Caco-2 (cell line): Measurements from ENCODE around the gene SERGEF. TPM values are rescaled to one million over a fixed set of nuclear protein-coding genes. Genes with fewer than 3 reads are reported as not detected.

Experiments used
- BruUV-seq: library from RNA; stranded (reverse); fragments of 400-500 nt; replicated peaks from 2 replicates; lab custom pipeline; 2021; lab: Mats Ljungman, UMichigan
- CTCF ChIA-PET: fragments of 300-600 bp; sonication (Branson Sonifier 250); formaldehyde crosslinking; loops from one replicate; lab custom pipeline; 2022; ENCODE audit warnings: antibody characterized with exemption; lab: Charles Lee
- POLR2A ChIA-PET: fragments of 300-600 bp; sonication (Branson Sonifier 250); formaldehyde crosslinking; loops from one replicate; lab custom pipeline; 2022; ENCODE audit warnings: antibody characterized with exemption; lab: Charles Lee
- DNase-seq, 2 experiments: peaks; one replicate each; pipeline versions ENCODE4 v3.0.0 to v3.0.0-alpha.2; 2020 to 2022
- H3K27me3 ChIP-seq: replicated peaks from 2 replicates; pipeline ENCODE4 v1.6.0; 2011; ENCODE audit warnings: low read length; ENCODE audit not compliant: control insufficient read depth, insufficient read depth
- H3K36me3 ChIP-seq: 2 replicates; pipeline ENCODE4 v1.5.1; 2011; ENCODE audit warnings: low read length; ENCODE audit not compliant: control insufficient read depth, insufficient read depth
- H3K4me1 ChIP-seq: fragments of 250-450 bp; sonication (Bioruptor Pico); 2 replicates; pipeline ENCODE4 v1.5.1; 2020; ENCODE audit warnings: mild to moderate bottlenecking
- H3K4me3 ChIP-seq: 2 replicates; pipeline ENCODE4 v1.5.1; 2011; ENCODE audit warnings: low read depth, mild to moderate bottlenecking, control low read depth, low read length
- H3K9me3 ChIP-seq: fragments of 250-450 bp; sonication (Bioruptor Pico); 2 replicates; pipeline ENCODE4 v1.5.1; 2020; ENCODE audit warnings: mild to moderate bottlenecking, moderate library complexity
- H3K27ac Mint-ChIP-seq: one replicate; pipeline ENCODE4 v1.8.0; 2022; ENCODE audit warnings: mixed read lengths; ENCODE audit not compliant: unreplicated experiment
- H3K27me3 Mint-ChIP-seq: one replicate; pipeline ENCODE4 v1.8.0; 2022; ENCODE audit warnings: mixed read lengths; ENCODE audit not compliant: insufficient read depth, unreplicated experiment
- H3K36me3 Mint-ChIP-seq: one replicate; pipeline ENCODE4 v1.8.0; 2022; ENCODE audit warnings: mild to moderate bottlenecking, mixed read lengths; ENCODE audit not compliant: insufficient read depth, unreplicated experiment
- H3K4me1 Mint-ChIP-seq: one replicate; pipeline ENCODE4 v1.8.0; 2022; ENCODE audit warnings: low read depth, mixed read lengths; ENCODE audit not compliant: unreplicated experiment
- H3K4me3 Mint-ChIP-seq: one replicate; pipeline ENCODE4 v1.8.0; 2022; ENCODE audit warnings: mild to moderate bottlenecking, moderate library complexity, mixed read lengths; ENCODE audit not compliant: unreplicated experiment
- H3K9me3 Mint-ChIP-seq: one replicate; pipeline ENCODE4 v1.8.0; 2022; ENCODE audit warnings: mixed read lengths; ENCODE audit not compliant: unreplicated experiment
- CTCF ChIP-seq, 2 experiments: fragments of 200-600 bp in 1 of 2; IDR thresholded peaks; 1 replicate in 1 of 2; 2 replicates in 1 of 2; pipeline versions ENCODE4 v1.5.1 to v1.8.0; 2011 to 2022; ENCODE audit warnings: antibody characterized with exemption in 1 of 2, control low read depth in 1 of 2, inconsistent platforms in 1 of 2, low read depth in 1 of 2, low read length in 1 of 2, mild to moderate bottlenecking in 1 of 2, moderate library complexity in 1 of 2; ENCODE audit not compliant: insufficient read depth in 1 of 2, severe bottlenecking in 1 of 2, unreplicated experiment in 1 of 2
- intact Hi-C: fragments of 100-400 bp; cut with micrococcal nuclease; formaldehyde crosslinking; loops from one replicate; pipeline ENCODE4 v1.10.0; 2022; ENCODE audit not compliant: unreplicated experiment
- total RNA-seq: library from RNA; stranded (reverse); gene quantifications from 2 replicates; pipeline ENCODE4 v1.2.3, GENCODE V29; 2022

Gene SERGEF
- total RNA-seq, 1 experiment from 2014 or later = 17.5 TPM

GRCh38 chr11:17802491-17802890, 210.4 kb downstream of the SERGEF start:
- Mint-ChIP-seq H3K27ac (no peak overlapping the region), H3K27me3 (no peaks in the 10 kb centered on the region), H3K9me3 (no peaks in the 10 kb centered on the region), H3K4me3 (no peak overlapping the region), H3K4me1 (no peaks in the 10 kb centered on the region), H3K36me3 (no peaks in the 10 kb centered on the region)
- H3K27me3 ChIP-seq = no peaks in the 10 kb centered on the region; the same call in 1 of the 2 replicates
- DNase-seq = no peak
- no peak for TF ChIP-seq CTCF (IDR thresholded peaks at IDR 0.05; ENCODE audit: insufficient read depth in 1 of 2, low read depth in 1 of 2, low read length in 1 of 2, severe bottlenecking in 1 of 2, unreplicated experiment in 1 of 2)
- CTCF ChIA-PET = no interaction called here
- no peaks in the 10 kb centered on the region for H3K36me3 ChIP-seq
- H3K9me3 ChIP-seq = no peaks in the 10 kb centered on the region
- no peaks in the 10 kb centered on the region for H3K4me1 ChIP-seq
- POLR2A ChIA-PET = no interaction called here
- H3K4me3 ChIP-seq = no peak overlapping the region
- intact Hi-C loops = no loop called here
- no TSS peak for BruUV-seq

- Histone ChIP-seq H3K4me3 (no peak overlapping the region), H3K27me3 (no peaks in the 10 kb centered on the region; the same call in 1 of the 2 replicates), H3K36me3 (no peaks in the 10 kb centered on the region), H3K4me1 (no peaks in the 10 kb centered on the region), H3K9me3 (no peaks in the 10 kb centered on the region)
- Mint-ChIP-seq H3K27ac (no peak overlapping the region), H3K4me1 (no peaks in the 10 kb centered on the region), H3K4me3 (no peak overlapping the region), H3K27me3 (no peaks in the 10 kb centered on the region), H3K36me3 (no peaks in the 10 kb centered on the region), H3K9me3 (no peaks in the 10 kb centered on the region)
- DNase-seq = no peak
- POLR2A ChIA-PET = no interaction called here
- CTCF ChIA-PET = no interaction called here
- intact Hi-C loops = no loop called here
- no peak for TF ChIP-seq CTCF (IDR thresholded peaks at IDR 0.05; ENCODE audit: insufficient read depth in 1 of 2, low read depth in 1 of 2, low read length in 1 of 2, severe bottlenecking in 1 of 2, unreplicated experiment in 1 of 2)
- BruUV-seq = no TSS peak
Measured at GRCh38 chr11:17801166-17801565, 211.7 kb downstream of the SERGEF start.

- no peaks in the 10 kb centered on the region for H3K36me3 ChIP-seq
- no peak for TF ChIP-seq CTCF (IDR thresholded peaks at IDR 0.05; ENCODE audit: insufficient read depth in 1 of 2, low read depth in 1 of 2, low read length in 1 of 2, severe bottlenecking in 1 of 2, unreplicated experiment in 1 of 2)
- ChIA-PET CTCF (no interaction called here), POLR2A (no interaction called here)
- no peak overlapping the region for H3K4me3 Mint-ChIP-seq
- no peak overlapping the region for H3K27ac Mint-ChIP-seq
- H3K9me3 ChIP-seq = no peaks in the 10 kb centered on the region
- no peaks in the 10 kb centered on the region for H3K27me3 Mint-ChIP-seq
- H3K9me3 Mint-ChIP-seq = no peaks in the 10 kb centered on the region
- no peak overlapping the region for H3K4me3 ChIP-seq
- no TSS peak for BruUV-seq
- no peaks in the 10 kb centered on the region for H3K36me3 Mint-ChIP-seq
- DNase-seq = no peak
- H3K27me3 ChIP-seq = no peaks in the 10 kb centered on the region; the same call in 1 of the 2 replicates
- no peaks in the 10 kb centered on the region for H3K4me1 ChIP-seq
- intact Hi-C loops = no loop called here
- no peaks in the 10 kb centered on the region for H3K4me1 Mint-ChIP-seq
Measured at GRCh38 chr11:17799147-17799546, 213.7 kb downstream of the SERGEF start.
